Measurements from ENCODE around the gene TRIM10.

DNA sequence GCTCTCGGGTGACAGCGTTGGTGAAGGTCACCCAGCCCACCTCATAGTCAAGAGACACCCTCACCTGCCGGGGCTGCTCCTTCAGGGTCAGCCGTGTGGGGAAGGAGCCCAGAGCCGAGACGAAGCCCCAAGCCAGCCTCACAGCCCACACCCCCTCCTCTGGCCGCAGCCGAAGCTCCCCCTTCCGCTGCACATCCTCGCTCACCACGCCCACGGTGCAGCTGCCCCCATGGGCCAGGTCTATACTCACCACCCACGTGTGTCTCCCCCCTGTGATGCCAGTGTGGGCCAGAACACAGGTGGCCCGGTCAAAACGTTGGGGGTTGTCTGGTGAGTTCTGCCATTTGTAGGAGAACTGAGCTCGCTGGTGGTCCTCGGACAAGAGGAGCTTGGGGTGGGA, 7.0 kb downstream of the TRIM10 start:
- TF ChIP-seq, protein P1, sequence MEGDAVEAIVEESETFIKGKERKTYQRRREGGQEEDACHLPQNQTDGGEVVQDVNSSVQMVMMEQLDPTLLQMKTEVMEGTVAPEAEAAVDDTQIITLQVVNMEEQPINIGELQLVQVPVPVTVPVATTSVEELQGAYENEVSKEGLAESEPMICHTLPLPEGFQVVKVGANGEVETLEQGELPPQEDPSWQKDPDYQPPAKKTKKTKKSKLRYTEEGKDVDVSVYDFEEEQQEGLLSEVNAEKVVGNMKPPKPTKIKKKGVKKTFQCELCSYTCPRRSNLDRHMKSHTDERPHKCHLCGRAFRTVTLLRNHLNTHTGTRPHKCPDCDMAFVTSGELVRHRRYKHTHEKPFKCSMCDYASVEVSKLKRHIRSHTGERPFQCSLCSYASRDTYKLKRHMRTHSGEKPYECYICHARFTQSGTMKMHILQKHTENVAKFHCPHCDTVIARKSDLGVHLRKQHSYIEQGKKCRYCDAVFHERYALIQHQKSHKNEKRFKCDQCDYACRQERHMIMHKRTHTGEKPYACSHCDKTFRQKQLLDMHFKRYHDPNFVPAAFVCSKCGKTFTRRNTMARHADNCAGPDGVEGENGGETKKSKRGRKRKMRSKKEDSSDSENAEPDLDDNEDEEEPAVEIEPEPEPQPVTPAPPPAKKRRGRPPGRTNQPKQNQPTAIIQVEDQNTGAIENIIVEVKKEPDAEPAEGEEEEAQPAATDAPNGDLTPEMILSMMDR (IDR thresholded peaks at IDR 0.05), result no peak
- no peak for TF ChIP-seq POLR2A (IDR thresholded peaks at IDR 0.05)

All from right lobe of liver (tissue), 4 donors.